ENCODE measurements around the gene DUOX1. TPM values are rescaled to one million over a fixed set of nuclear protein-coding genes. Genes with fewer than 3 reads are reported as not detected.

DUOX1 gene
- total and polyA plus RNA-seq, 2 donors: 0.61 to 4.3 TPM

DNA sequence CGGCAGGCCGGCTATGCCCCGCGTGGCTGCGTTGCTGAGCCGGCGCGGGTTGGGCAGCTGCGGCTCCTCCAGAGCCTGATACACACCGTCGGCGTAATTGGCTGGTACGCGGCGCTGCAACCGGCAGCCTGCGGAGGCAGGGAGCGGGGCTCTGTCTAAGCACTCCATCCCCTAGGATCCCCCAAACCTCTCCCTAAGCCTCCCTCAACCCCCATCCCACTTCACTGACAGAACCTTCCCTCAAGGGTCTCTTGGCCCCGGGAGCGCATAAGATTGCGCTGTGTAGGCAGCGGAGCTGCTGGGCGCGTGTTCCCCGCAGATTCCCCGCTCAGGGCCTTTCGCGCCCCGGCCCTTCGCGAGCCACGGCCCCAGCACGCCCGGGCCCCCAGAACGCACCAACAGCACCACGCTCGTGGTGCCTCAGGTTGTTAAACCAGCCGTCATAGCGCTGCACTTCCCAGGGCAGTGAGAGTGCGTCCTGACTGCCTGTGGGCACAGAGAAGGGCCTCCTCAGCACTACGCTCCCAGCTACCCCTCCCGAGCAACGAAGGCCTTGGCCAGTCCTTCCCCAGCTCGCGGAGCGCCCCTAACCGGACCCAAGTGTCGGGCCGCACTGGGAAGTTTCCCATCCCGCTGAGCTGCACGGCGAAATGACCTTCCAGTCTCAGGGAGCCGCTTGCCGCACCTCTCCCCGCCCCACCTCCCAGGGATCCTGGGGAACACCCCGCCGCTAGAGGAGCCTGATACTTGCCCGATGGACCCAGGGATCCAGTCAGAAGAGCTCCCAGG, 17.0 kb upstream of the DUOX1 start:
- Histone ChIP-seq H3K9me3 (ENCODE audit: control insufficient read depth in 2 of 2, insufficient read depth in 1 of 2, low read length in 1 of 2) (peaks cover 0 to 3% of the 10 kb centered on the region in 2 donors), H3K27ac (ENCODE audit: low read depth in 1 of 2, low read length in 1 of 2) (no peak overlapping the region), H3K36me3 (ENCODE audit: control insufficient read depth in 2 of 2, insufficient read depth in 2 of 2, low read length in 1 of 2) (no peaks in the 10 kb centered on the region), H3K27me3 (ENCODE audit: control insufficient read depth in 2 of 2, insufficient read depth in 1 of 2, low read length in 1 of 2) (peaks cover 88 to 97% of the 10 kb centered on the region in 2 donors), H3K4me1 (ENCODE audit: control insufficient read depth in 2 of 2, insufficient read depth in 2 of 2, low read length in 2 of 2) (peaks cover 0 to 3% of the 10 kb centered on the region in 2 donors), H3K4me3 (ENCODE audit: low read length in 2 of 2) (no peak overlapping the region)
- DNase-seq (ENCODE audit: low read depth in 6 of 9, low spot score in 9 of 9): no peak
- WGBS: 4% methylated on average over 58 of the region's 58 CpGs

DNA sequence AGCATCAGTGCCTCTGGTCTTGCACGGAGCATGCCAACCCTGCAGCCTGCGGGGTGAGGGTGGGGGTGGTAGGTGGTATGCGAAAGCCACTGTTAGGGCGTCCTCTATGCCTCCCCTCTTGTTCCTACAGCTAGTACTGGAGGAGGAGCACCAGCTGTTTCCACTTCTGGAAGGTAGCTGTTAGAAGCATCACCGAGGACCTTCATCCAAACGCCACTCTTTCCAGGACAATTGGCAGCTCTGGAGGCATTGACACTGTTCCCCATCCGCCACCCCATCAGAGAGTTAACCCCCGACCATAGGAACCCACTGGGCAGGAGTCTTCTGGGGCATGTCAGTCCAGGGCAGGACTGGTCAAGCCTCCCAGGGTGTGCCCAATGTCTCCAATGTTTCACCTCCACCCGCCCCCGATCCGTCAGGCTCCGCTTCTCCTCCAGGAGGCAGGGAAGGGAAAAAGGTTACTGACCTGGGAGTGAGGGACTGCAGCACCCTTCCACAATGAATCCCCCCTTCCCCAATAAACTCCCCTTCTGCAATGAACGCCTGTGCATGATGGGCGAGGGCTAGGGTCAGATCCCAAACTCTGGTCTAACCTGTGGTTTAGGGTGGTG, 16.3 kb upstream of the DUOX1 start:
- peaks cover 83 to 96% of the 10 kb centered on the region in 2 donors for H3K27me3 ChIP-seq (ENCODE audit: control insufficient read depth in 2 of 2, insufficient read depth in 1 of 2, low read length in 1 of 2)
- no peak for DNase-seq (ENCODE audit: low read depth in 6 of 9, low spot score in 9 of 9)
- 15% methylated on average over 14 of the region's 14 CpGs for WGBS
- peaks cover 0 to 5% of the 10 kb centered on the region in 2 donors for H3K9me3 ChIP-seq (ENCODE audit: control insufficient read depth in 2 of 2, insufficient read depth in 1 of 2, low read length in 1 of 2)
- H3K4me1 ChIP-seq (ENCODE audit: control insufficient read depth in 2 of 2, insufficient read depth in 2 of 2, low read length in 2 of 2): peaks cover 0 to 5% of the 10 kb centered on the region in 2 donors
- no peak overlapping the region for H3K27ac ChIP-seq (ENCODE audit: low read depth in 1 of 2, low read length in 1 of 2)
- H3K4me3 ChIP-seq (ENCODE audit: low read length in 2 of 2): no peak overlapping the region
- no peaks in the 10 kb centered on the region for H3K36me3 ChIP-seq (ENCODE audit: control insufficient read depth in 2 of 2, insufficient read depth in 2 of 2, low read length in 1 of 2)

DNA sequence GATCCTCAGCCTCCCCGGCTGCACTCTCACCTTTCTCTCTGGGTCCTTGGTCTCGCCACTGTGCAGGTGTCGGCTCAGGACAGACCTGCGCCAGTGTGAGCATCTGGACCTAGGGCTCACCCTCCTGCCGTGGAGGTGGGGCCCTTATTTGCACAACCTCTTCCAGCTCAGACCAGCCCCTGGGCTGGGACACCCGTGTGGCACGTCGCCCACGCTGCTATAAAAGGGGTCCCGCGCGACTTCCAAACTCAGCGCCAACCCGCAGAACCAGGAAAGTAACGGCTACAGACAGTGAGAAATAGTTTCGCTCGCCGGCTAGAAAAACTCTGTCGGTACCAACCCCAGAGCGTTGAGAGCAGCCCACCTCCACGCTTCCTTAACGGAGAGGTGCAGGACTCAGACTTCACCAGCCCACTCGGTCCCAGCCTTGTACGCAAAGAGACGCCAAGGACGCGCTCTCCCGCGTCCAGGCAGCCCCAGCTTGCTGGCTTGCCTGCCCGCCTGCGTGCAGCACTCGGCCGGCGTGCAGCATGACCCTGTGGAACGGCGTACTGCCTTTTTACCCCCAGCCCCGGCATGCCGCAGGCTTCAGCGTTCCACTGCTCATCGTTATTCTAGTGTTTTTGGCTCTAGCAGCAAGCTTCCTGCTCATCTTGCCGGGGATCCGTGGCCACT, 15.6 kb upstream of the DUOX1 start, which contains the start of the genes DUOX2 and DUOXA2:
Gene DUOX2 (minus strand): TSS at position 97 of the 675 bp plus-strand sequence. CDS start 761 bp downstream, outside the sequence.
Gene DUOXA2 (plus strand): TSS at position 251 of the 675 bp plus-strand sequence. CDS start 280 bp downstream, at position 531.
- Histone ChIP-seq H3K9me3 (ENCODE audit: control insufficient read depth in 2 of 2, insufficient read depth in 1 of 2, low read length in 1 of 2) (peaks cover 0 to 5% of the 10 kb centered on the region in 2 donors), H3K36me3 (ENCODE audit: control insufficient read depth in 2 of 2, insufficient read depth in 2 of 2, low read length in 1 of 2) (no peaks in the 10 kb centered on the region), H3K27ac (ENCODE audit: low read depth in 1 of 2, low read length in 1 of 2) (no peak within 1 kb of the TSS), H3K4me1 (ENCODE audit: control insufficient read depth in 2 of 2, insufficient read depth in 2 of 2, low read length in 2 of 2) (peaks cover 0 to 5% of the 10 kb centered on the region in 2 donors), H3K27me3 (ENCODE audit: control insufficient read depth in 2 of 2, insufficient read depth in 1 of 2, low read length in 1 of 2) (peaks cover 78 to 94% of the 10 kb centered on the region in 2 donors), H3K4me3 (ENCODE audit: low read length in 2 of 2) (no peak within 1 kb of the TSS)
- 3% methylated on average over 42 of the region's 42 CpGs for WGBS
- DNase-seq (ENCODE audit: low read depth in 6 of 9, low spot score in 9 of 9): no peak

DNA sequence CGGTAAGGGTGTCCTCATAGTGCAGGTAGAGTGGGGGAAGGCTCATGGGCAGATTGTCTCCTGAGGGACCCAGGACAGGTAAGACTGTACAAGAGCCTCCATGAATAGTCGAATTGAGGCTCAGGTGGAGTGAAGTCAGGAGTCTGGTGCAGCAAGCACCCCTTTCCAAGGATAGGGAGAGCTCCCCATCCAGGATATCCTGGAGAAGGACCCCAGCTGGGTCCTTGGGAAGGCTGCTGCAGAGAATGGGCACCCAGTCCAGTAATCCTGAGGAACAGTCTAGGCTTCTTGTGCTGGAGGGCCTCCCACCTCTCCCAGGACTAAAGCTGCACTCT, 15.1 kb upstream of the DUOX1 start:
- Histone ChIP-seq H3K27ac (ENCODE audit: low read depth in 1 of 2, low read length in 1 of 2) (no peak overlapping the region), H3K36me3 (ENCODE audit: control insufficient read depth in 2 of 2, insufficient read depth in 2 of 2, low read length in 1 of 2) (no peaks in the 10 kb centered on the region), H3K4me3 (ENCODE audit: low read length in 2 of 2) (no peak overlapping the region), H3K4me1 (ENCODE audit: control insufficient read depth in 2 of 2, insufficient read depth in 2 of 2, low read length in 2 of 2) (peaks cover 0 to 5% of the 10 kb centered on the region in 2 donors), H3K27me3 (ENCODE audit: control insufficient read depth in 2 of 2, insufficient read depth in 1 of 2, low read length in 1 of 2) (peaks cover 74 to 94% of the 10 kb centered on the region in 2 donors), H3K9me3 (ENCODE audit: control insufficient read depth in 2 of 2, insufficient read depth in 1 of 2, low read length in 1 of 2) (peaks cover 0 to 5% of the 10 kb centered on the region in 2 donors)
- DNase-seq (ENCODE audit: low read depth in 6 of 9, low spot score in 9 of 9): no peak
- 14% methylated on average over 2 of the region's 2 CpGs for WGBS

DNA sequence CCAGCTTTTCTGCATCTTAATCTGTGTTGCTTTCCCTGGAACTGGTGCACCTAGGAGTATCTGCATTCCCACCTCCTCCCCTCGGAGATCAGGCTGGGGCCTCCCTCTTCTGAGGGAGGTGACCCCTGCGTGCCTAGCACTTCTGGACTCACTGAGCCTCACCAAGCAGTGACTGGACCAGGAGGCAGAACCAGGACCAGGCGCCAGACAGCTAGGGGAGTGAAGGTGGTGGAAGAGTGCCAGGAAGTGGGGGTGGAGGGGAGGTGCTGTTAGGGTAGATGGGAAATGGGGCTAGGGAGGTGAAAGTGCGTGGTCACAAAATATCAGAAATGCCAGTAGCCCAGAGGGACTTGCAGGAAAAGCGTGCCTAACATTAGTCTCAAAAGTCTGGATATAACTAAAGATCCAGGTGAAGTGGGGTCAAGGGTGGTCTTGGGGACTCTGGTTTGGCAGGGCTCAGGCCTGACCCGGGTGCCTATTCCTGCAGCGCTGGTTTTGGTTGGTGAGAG, 14.4 kb upstream of the DUOX1 start:
- Histone ChIP-seq H3K27ac (ENCODE audit: low read depth in 1 of 2, low read length in 1 of 2) (no peak overlapping the region), H3K36me3 (ENCODE audit: control insufficient read depth in 2 of 2, insufficient read depth in 2 of 2, low read length in 1 of 2) (no peaks in the 10 kb centered on the region), H3K4me3 (ENCODE audit: low read length in 2 of 2) (no peak overlapping the region), H3K27me3 (ENCODE audit: control insufficient read depth in 2 of 2, insufficient read depth in 1 of 2, low read length in 1 of 2) (peaks cover 68 to 94% of the 10 kb centered on the region in 2 donors), H3K9me3 (ENCODE audit: control insufficient read depth in 2 of 2, insufficient read depth in 1 of 2, low read length in 1 of 2) (peaks cover 0 to 5% of the 10 kb centered on the region in 2 donors), H3K4me1 (ENCODE audit: control insufficient read depth in 2 of 2, insufficient read depth in 2 of 2, low read length in 2 of 2) (peaks cover 0 to 5% of the 10 kb centered on the region in 2 donors)
- WGBS: 57% methylated on average over 7 of the region's 7 CpGs
- no peak for DNase-seq (ENCODE audit: low read depth in 6 of 9, low spot score in 9 of 9)

DNA sequence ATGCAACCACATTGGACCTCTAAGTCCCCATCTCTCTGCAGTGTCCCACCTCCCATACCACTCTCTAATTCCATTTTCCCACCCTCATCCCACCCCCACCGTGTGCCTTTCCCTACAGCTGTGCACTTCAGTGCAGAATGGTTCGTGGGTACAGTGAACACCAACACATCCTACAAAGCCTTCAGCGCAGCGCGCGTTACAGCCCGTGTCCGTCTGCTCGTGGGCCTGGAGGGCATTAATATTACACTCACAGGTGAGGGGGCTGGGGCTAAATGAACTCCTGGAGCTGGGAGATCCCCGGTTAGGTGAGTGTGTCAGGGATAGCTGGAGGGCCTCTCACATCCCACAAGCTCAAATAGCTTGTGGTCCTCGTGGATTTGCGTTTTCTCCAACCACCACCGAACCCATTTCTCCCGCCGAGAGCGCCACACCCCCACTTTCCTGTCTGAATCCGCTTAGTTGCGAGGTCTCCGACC, 13.8 kb upstream of the DUOX1 start:
- Histone ChIP-seq H3K27me3 (ENCODE audit: control insufficient read depth in 2 of 2, insufficient read depth in 1 of 2, low read length in 1 of 2) (peaks cover 65 to 95% of the 10 kb centered on the region in 2 donors), H3K4me3 (ENCODE audit: low read length in 2 of 2) (no peak overlapping the region), H3K9me3 (ENCODE audit: control insufficient read depth in 2 of 2, insufficient read depth in 1 of 2, low read length in 1 of 2) (peaks cover 0 to 5% of the 10 kb centered on the region in 2 donors), H3K36me3 (ENCODE audit: control insufficient read depth in 2 of 2, insufficient read depth in 2 of 2, low read length in 1 of 2) (no peaks in the 10 kb centered on the region), H3K27ac (ENCODE audit: low read depth in 1 of 2, low read length in 1 of 2) (no peak overlapping the region), H3K4me1 (ENCODE audit: control insufficient read depth in 2 of 2, insufficient read depth in 2 of 2, low read length in 2 of 2) (peaks cover 0 to 5% of the 10 kb centered on the region in 2 donors)
- WGBS: 13% methylated on average over 19 of the region's 19 CpGs
- no peak for DNase-seq (ENCODE audit: low read depth in 6 of 9, low spot score in 9 of 9)

DNA sequence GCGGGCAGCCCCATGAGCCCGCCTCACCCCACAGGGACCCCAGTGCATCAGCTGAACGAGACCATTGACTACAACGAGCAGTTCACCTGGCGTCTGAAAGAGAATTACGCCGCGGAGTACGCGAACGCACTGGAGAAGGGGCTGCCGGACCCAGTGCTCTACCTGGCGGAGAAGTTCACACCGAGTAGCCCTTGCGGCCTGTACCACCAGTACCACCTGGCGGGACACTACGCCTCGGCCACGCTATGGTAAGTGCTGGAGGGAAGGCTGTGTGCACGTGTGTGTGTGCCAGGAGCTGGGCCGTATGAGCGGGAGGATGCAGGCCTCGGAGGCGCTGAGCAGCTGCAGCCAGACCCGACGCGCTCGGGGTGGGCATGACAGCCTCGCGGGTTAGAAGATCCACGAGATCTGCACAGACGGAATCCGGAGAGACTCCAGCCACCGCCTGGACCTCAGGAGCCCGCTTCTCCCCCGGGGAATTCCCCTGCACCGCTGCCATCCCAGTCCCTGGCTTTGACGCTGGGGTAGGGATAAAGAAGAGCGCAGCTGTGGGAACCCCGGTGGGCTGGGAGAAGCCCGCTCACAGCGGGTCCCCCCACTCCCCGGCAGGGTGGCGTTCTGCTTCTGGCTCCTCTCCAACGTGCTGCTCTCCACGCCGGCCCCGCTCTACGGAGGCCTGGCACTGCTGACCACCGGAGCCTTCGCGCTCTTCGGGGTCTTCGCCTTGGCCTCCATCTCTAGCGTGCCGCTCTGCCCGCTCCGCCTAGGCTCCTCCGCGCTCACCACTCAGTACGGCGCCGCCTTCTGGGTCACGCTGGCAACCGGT, 13.1 kb upstream of the DUOX1 start:
- H3K27ac ChIP-seq (ENCODE audit: low read depth in 1 of 2, low read length in 1 of 2): no peak overlapping the region
- 7% methylated on average over 65 of the region's 65 CpGs for WGBS
- peaks cover 0 to 5% of the 10 kb centered on the region in 2 donors for H3K4me1 ChIP-seq (ENCODE audit: control insufficient read depth in 2 of 2, insufficient read depth in 2 of 2, low read length in 2 of 2)
- H3K27me3 ChIP-seq (ENCODE audit: control insufficient read depth in 2 of 2, insufficient read depth in 1 of 2, low read length in 1 of 2): peaks cover 60 to 90% of the 10 kb centered on the region in 2 donors
- H3K9me3 ChIP-seq (ENCODE audit: control insufficient read depth in 2 of 2, insufficient read depth in 1 of 2, low read length in 1 of 2): peaks cover 0 to 5% of the 10 kb centered on the region in 2 donors
- no peak for DNase-seq (ENCODE audit: low read depth in 6 of 9, low spot score in 9 of 9)
- H3K36me3 ChIP-seq (ENCODE audit: control insufficient read depth in 2 of 2, insufficient read depth in 2 of 2, low read length in 1 of 2): no peaks in the 10 kb centered on the region
- no peak overlapping the region for H3K4me3 ChIP-seq (ENCODE audit: low read length in 2 of 2)
